Stimulated activated CD8-positive, alpha-beta memory T cell treated with anti-CD3 and anti-CD28 coated beads, Interleukin-4, amount 100 ng/mL, for 24 hours (primary cell): ENCODE data around the gene PRDM5.

Experiments
- DNase-seq: peaks from one replicate; pipeline ENCODE4 v3.0.0-alpha.2; 2020; ENCODE audit warnings: low read depth

PRDM5 gene

GRCh38 chr4:120855307-120856001, 67.1 kb downstream of the PRDM5 start:
- no peak for DNase-seq

- DNase-seq: no peak
Observed at GRCh38 chr4:120853161-120853935, 69.2 kb downstream of the PRDM5 start.

- no peak for DNase-seq
Observed at GRCh38 chr4:120850018-120850599, 72.4 kb downstream of the PRDM5 start.

- no peak for DNase-seq
Observed at GRCh38 chr4:120847019-120847582, 75.4 kb downstream of the PRDM5 start.

- DNase-seq: no peak
Observed at GRCh38 chr4:120844528-120844921, 78.0 kb downstream of the PRDM5 start.

GRCh38 chr4:120843849-120844527, 78.5 kb downstream of the PRDM5 start:
- no peak for DNase-seq

- no peak for DNase-seq
Observed at GRCh38 chr4:120842031-120842430, 80.5 kb downstream of the PRDM5 start.

- no peak for DNase-seq
Observed at GRCh38 chr4:120841580-120841979, 80.9 kb downstream of the PRDM5 start.

GRCh38 chr4:120839974-120840751, 82.4 kb downstream of the PRDM5 start:
- no peak for DNase-seq

GRCh38 chr4:120839334-120839973, 83.1 kb downstream of the PRDM5 start:
- no peak for DNase-seq

GRCh38 chr4:120838784-120839183, 83.7 kb downstream of the PRDM5 start:
- no peak for DNase-seq

GRCh38 chr4:120837656-120838055, 84.9 kb downstream of the PRDM5 start:
- DNase-seq: no peak

- no peak for DNase-seq
Observed at GRCh38 chr4:120835342-120835741, 87.2 kb downstream of the PRDM5 start.

- DNase-seq: no peak
Observed at GRCh38 chr4:120830204-120830603, 92.3 kb downstream of the PRDM5 start.

GRCh38 chr4:120829113-120829831, 93.3 kb downstream of the PRDM5 start:
- DNase-seq: no peak

GRCh38 chr4:120826853-120827252, 95.7 kb downstream of the PRDM5 start:
- no peak for DNase-seq

GRCh38 chr4:120826449-120826848, 96.1 kb downstream of the PRDM5 start:
- no peak for DNase-seq

- no peak for DNase-seq
Observed at GRCh38 chr4:120824946-120825345, 97.6 kb downstream of the PRDM5 start.

GRCh38 chr4:120821977-120822376, 100.5 kb downstream of the PRDM5 start:
- DNase-seq: no peak

GRCh38 chr4:120821029-120821428, 101.5 kb downstream of the PRDM5 start:
- DNase-seq: no peak
